ENCODE measurements around the gene KCNK4.

Gene KCNK4

GRCh38 chr11:64334764-64335735 lies 43.9 kb downstream of the KCNK4 start:
- no peak overlapping the region for H3K4me3 Mint-ChIP-seq
- no peaks in the 10 kb centered on the region for H3K9me3 Mint-ChIP-seq
- H3K27me3 Mint-ChIP-seq: no peaks in the 10 kb centered on the region
- H3K27ac Mint-ChIP-seq: no peak overlapping the region
- H3K4me1 Mint-ChIP-seq: peaks cover 27% of the 10 kb centered on the region
- H3K36me3 Mint-ChIP-seq: no peaks in the 10 kb centered on the region

- Mint-ChIP-seq H3K27ac (peak overlapping the region; percentile 51), H3K4me3 (no peak overlapping the region), H3K27me3 (no peaks in the 10 kb centered on the region), H3K4me1 (peaks cover 37% of the 10 kb centered on the region), H3K36me3 (no peaks in the 10 kb centered on the region), H3K9me3 (no peaks in the 10 kb centered on the region)
Observed at GRCh38 chr11:64337538-64338249, 46.6 kb downstream of the KCNK4 start.

- H3K36me3 Mint-ChIP-seq: no peaks in the 10 kb centered on the region
- H3K4me1 Mint-ChIP-seq: peaks cover 37% of the 10 kb centered on the region
- H3K4me3 Mint-ChIP-seq: peak overlapping the region; percentile 88
- H3K9me3 Mint-ChIP-seq: no peaks in the 10 kb centered on the region
- H3K27me3 Mint-ChIP-seq: no peaks in the 10 kb centered on the region
- peak overlapping the region; percentile 96 for H3K27ac Mint-ChIP-seq
Observed at GRCh38 chr11:64338716-64339115, 47.6 kb downstream of the KCNK4 start.

- Mint-ChIP-seq H3K4me1 (peaks cover 37% of the 10 kb centered on the region), H3K36me3 (no peaks in the 10 kb centered on the region), H3K9me3 (no peaks in the 10 kb centered on the region), H3K27ac (peak overlapping the region; percentile 96), H3K4me3 (peak overlapping the region; percentile 88), H3K27me3 (no peaks in the 10 kb centered on the region)
Observed at GRCh38 chr11:64339286-64339685, 48.2 kb downstream of the KCNK4 start.

GRCh38 chr11:64339754-64340408 lies 48.8 kb downstream of the KCNK4 start, which contains the start of gene CCDC88B:
Gene CCDC88B (plus strand): TSS chr11:64340204. CDS start chr11:64340267, 63 bp downstream.
- H3K4me1 Mint-ChIP-seq: peaks cover 37% of the 10 kb centered on the region
- H3K27ac Mint-ChIP-seq: peak within 1 kb of the TSS; percentile 96
- H3K9me3 Mint-ChIP-seq: no peaks in the 10 kb centered on the region
- peak within 1 kb of the TSS; percentile 88 for H3K4me3 Mint-ChIP-seq
- H3K36me3 Mint-ChIP-seq: no peaks in the 10 kb centered on the region
- H3K27me3 Mint-ChIP-seq: no peaks in the 10 kb centered on the region

- Mint-ChIP-seq H3K27ac (peak overlapping the region; percentile 72), H3K4me3 (peak overlapping the region; percentile 88), H3K9me3 (no peaks in the 10 kb centered on the region), H3K27me3 (no peaks in the 10 kb centered on the region), H3K4me1 (peaks cover 40% of the 10 kb centered on the region), H3K36me3 (no peaks in the 10 kb centered on the region)
Observed at GRCh38 chr11:64340671-64341335, 49.7 kb downstream of the KCNK4 start.

GRCh38 chr11:64341429-64341828 lies 50.3 kb downstream of the KCNK4 start:
- H3K4me1 Mint-ChIP-seq: peaks cover 40% of the 10 kb centered on the region
- no peaks in the 10 kb centered on the region for H3K9me3 Mint-ChIP-seq
- H3K27me3 Mint-ChIP-seq: no peaks in the 10 kb centered on the region
- peak overlapping the region; percentile 88 for H3K4me3 Mint-ChIP-seq
- H3K36me3 Mint-ChIP-seq: no peaks in the 10 kb centered on the region
- no peak overlapping the region for H3K27ac Mint-ChIP-seq

- Mint-ChIP-seq H3K4me3 (peak overlapping the region; percentile 26), H3K27me3 (no peaks in the 10 kb centered on the region), H3K36me3 (no peaks in the 10 kb centered on the region), H3K4me1 (peaks cover 40% of the 10 kb centered on the region), H3K27ac (peak overlapping the region; percentile 30), H3K9me3 (no peaks in the 10 kb centered on the region)
Observed at GRCh38 chr11:64341851-64342791, 51.0 kb downstream of the KCNK4 start.

GRCh38 chr11:64342869-64343745 lies 52.0 kb downstream of the KCNK4 start:
- H3K9me3 Mint-ChIP-seq: no peaks in the 10 kb centered on the region
- H3K4me3 Mint-ChIP-seq: no peak overlapping the region
- H3K4me1 Mint-ChIP-seq: peaks cover 35% of the 10 kb centered on the region
- H3K36me3 Mint-ChIP-seq: no peaks in the 10 kb centered on the region
- H3K27me3 Mint-ChIP-seq: no peaks in the 10 kb centered on the region
- H3K27ac Mint-ChIP-seq: no peak overlapping the region

- no peaks in the 10 kb centered on the region for H3K27me3 Mint-ChIP-seq
- H3K27ac Mint-ChIP-seq: no peak overlapping the region
- no peaks in the 10 kb centered on the region for H3K36me3 Mint-ChIP-seq
- peaks cover 31% of the 10 kb centered on the region for H3K4me1 Mint-ChIP-seq
- H3K4me3 Mint-ChIP-seq: no peak overlapping the region
- no peaks in the 10 kb centered on the region for H3K9me3 Mint-ChIP-seq
Observed at GRCh38 chr11:64343767-64344559, 52.9 kb downstream of the KCNK4 start.

GRCh38 chr11:64344787-64345186 lies 53.7 kb downstream of the KCNK4 start:
- H3K9me3 Mint-ChIP-seq: no peaks in the 10 kb centered on the region
- peaks cover 23% of the 10 kb centered on the region for H3K4me1 Mint-ChIP-seq
- H3K4me3 Mint-ChIP-seq: no peak overlapping the region
- H3K27ac Mint-ChIP-seq: no peak overlapping the region
- no peaks in the 10 kb centered on the region for H3K27me3 Mint-ChIP-seq
- H3K36me3 Mint-ChIP-seq: no peaks in the 10 kb centered on the region

- Mint-ChIP-seq H3K27ac (peak overlapping the region; percentile 62), H3K9me3 (no peaks in the 10 kb centered on the region), H3K27me3 (no peaks in the 10 kb centered on the region), H3K36me3 (no peaks in the 10 kb centered on the region), H3K4me1 (peaks cover 4% of the 10 kb centered on the region), H3K4me3 (no peak overlapping the region)
Observed at GRCh38 chr11:64347193-64347867, 56.2 kb downstream of the KCNK4 start.
